ENCODE data around the gene RIC3.

Gene RIC3

GRCh38 chr11:8089791-8090510 lies 78.9 kb downstream of the RIC3 start:
- TF ChIP-seq ZFP3 (CRISPR knock-in tag; IDR thresholded peaks at IDR 0.05), result no peak
- TF ChIP-seq ARNTL (CRISPR knock-in tag; IDR thresholded peaks at IDR 0.05; ENCODE audit: borderline replicate concordance, low read depth), result no peak
- TF ChIP-seq ESRRG (CRISPR knock-in tag; IDR thresholded peaks at IDR 0.05), result no peak
- TF ChIP-seq PPARA (CRISPR knock-in tag; IDR thresholded peaks at IDR 0.05; ENCODE audit: borderline replicate concordance), result no peak
- TF ChIP-seq ZC3H10 (CRISPR knock-in tag; IDR thresholded peaks at IDR 0.05), result no peak
- TF ChIP-seq, protein P1, sequence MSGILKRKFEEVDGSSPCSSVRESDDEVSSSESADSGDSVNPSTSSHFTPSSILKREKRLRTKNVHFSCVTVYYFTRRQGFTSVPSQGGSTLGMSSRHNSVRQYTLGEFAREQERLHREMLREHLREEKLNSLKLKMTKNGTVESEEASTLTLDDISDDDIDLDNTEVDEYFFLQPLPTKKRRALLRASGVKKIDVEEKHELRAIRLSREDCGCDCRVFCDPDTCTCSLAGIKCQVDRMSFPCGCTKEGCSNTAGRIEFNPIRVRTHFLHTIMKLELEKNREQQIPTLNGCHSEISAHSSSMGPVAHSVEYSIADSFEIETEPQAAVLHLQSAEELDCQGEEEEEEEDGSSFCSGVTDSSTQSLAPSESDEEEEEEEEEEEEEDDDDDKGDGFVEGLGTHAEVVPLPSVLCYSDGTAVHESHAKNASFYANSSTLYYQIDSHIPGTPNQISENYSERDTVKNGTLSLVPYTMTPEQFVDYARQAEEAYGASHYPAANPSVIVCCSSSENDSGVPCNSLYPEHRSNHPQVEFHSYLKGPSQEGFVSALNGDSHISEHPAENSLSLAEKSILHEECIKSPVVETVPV (CRISPR knock-in tag; IDR thresholded peaks at IDR 0.05), result no peak
- no peak for TF ChIP-seq BACH2 (CRISPR knock-in tag; IDR thresholded peaks at IDR 0.05; ENCODE audit: borderline replicate concordance)
- no peak for TF ChIP-seq CSDC2 (CRISPR knock-in tag; IDR thresholded peaks at IDR 0.05)
- no peak for TF ChIP-seq TOX (CRISPR knock-in tag; IDR thresholded peaks at IDR 0.05; ENCODE audit: borderline replicate concordance)
- no peak for TF ChIP-seq SNAI2 (CRISPR knock-in tag; IDR thresholded peaks at IDR 0.05)
- TF ChIP-seq PATZ1 (CRISPR knock-in tag; IDR thresholded peaks at IDR 0.05; ENCODE audit: borderline replicate concordance), result no peak
- TF ChIP-seq OSR1 (CRISPR knock-in tag; IDR thresholded peaks at IDR 0.05), result no peak
- no peak for TF ChIP-seq ZNF8 (CRISPR knock-in tag; IDR thresholded peaks at IDR 0.05)
- TF ChIP-seq ZNF565 (CRISPR knock-in tag; conservative IDR thresholded peaks at IDR 0.05; ENCODE audit: low read depth), result no peak
- no peak for TF ChIP-seq ZFP30 (CRISPR knock-in tag; IDR thresholded peaks at IDR 0.05)

DNA sequence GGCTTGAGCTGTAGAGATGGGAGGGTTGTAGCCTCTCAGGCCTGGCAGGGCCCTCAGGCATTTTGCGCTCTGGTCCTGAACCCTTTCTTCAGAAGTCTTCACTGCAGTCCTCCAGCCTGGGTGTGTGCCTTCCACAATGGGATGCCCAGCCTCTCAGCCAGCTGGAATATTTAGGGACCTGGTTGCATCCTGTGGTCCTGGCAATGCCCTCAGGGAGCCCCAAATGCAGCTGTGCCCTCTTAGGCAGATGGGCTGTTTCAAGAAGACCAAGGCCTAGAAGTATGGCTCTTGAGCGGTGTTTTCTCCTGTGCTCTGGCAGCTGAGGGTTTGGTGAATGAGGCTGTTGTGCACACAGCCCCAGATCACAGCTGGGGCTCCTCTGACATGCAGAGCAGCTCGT lies 81.1 kb downstream of the RIC3 start:
- TF ChIP-seq, protein P1 (CRISPR knock-in tag; IDR thresholded peaks at IDR 0.05), result no peak
- TF ChIP-seq OSR1 (CRISPR knock-in tag; IDR thresholded peaks at IDR 0.05), result no peak
- TF ChIP-seq ESRRG (CRISPR knock-in tag; IDR thresholded peaks at IDR 0.05), result no peak
- no peak for TF ChIP-seq TSHZ2 (CRISPR knock-in tag; IDR thresholded peaks at IDR 0.05)
- TF ChIP-seq CSDC2 (CRISPR knock-in tag; IDR thresholded peaks at IDR 0.05), result no peak
- TF ChIP-seq ARNTL (CRISPR knock-in tag; IDR thresholded peaks at IDR 0.05; ENCODE audit: borderline replicate concordance, low read depth), result no peak
- no peak for TF ChIP-seq POU6F1 (CRISPR knock-in tag; IDR thresholded peaks at IDR 0.05; ENCODE audit: borderline replicate concordance, low read depth)
- TF ChIP-seq TOX (CRISPR knock-in tag; IDR thresholded peaks at IDR 0.05; ENCODE audit: borderline replicate concordance), result no peak
- TF ChIP-seq ISL1 (CRISPR knock-in tag; IDR thresholded peaks at IDR 0.05), result no peak
- TF ChIP-seq BACH2 (CRISPR knock-in tag; IDR thresholded peaks at IDR 0.05; ENCODE audit: borderline replicate concordance), result no peak
- no peak for TF ChIP-seq ZNF565 (CRISPR knock-in tag; conservative IDR thresholded peaks at IDR 0.05; ENCODE audit: low read depth)
- no peak for TF ChIP-seq CREB5 (CRISPR knock-in tag; IDR thresholded peaks at IDR 0.05; ENCODE audit: low read depth)
- TF ChIP-seq PATZ1 (CRISPR knock-in tag; IDR thresholded peaks at IDR 0.05; ENCODE audit: borderline replicate concordance), result no peak
- TF ChIP-seq SNAI2 (CRISPR knock-in tag; IDR thresholded peaks at IDR 0.05), result no peak
- TF ChIP-seq TCF4 (CRISPR knock-in tag; IDR thresholded peaks at IDR 0.05; ENCODE audit: borderline replicate concordance), result no peak
- no peak for TF ChIP-seq ZNF8 (CRISPR knock-in tag; IDR thresholded peaks at IDR 0.05)
- ATAC-seq, result no peak

More at GRCh38 chr11:8089791-8090510, 78.9 kb downstream of the RIC3 start:
- ATAC-seq, result no peak
